Heart right ventricle (tissue), 16 donors: ENCODE measurements around the gene PLPPR1. TPM values are rescaled to one million over a fixed set of nuclear protein-coding genes. Genes with fewer than 3 reads are reported as not detected.

Experiments used
- ATAC-seq, 8 donors: fragments of 200-7000 bp; cut with Tn5 transposase; one replicate each; pipeline ENCODE4 v1.9.1; 2020; ENCODE audit warnings: mild to moderate bottlenecking in 8 of 8, moderate library complexity in 8 of 8, moderate number of reproducible peaks in 1 of 8
- DNase-seq, 2 donors: peaks; one replicate each; pipeline ENCODE4 v3.0.0-alpha.2; 2020
- H3K27ac ChIP-seq, 10 donors: fragments of 200-600 bp; sonication (generic) in 2 of 10; one replicate each; pipeline versions ENCODE4 v1.5.0 to v1.8.0; 2020 to 2022; ENCODE audit warnings: mild to moderate bottlenecking in 3 of 10
- H3K27me3 ChIP-seq, 7 donors: fragments of 200-600 bp; one replicate each; pipeline ENCODE4 v1.8.0; 2021 to 2022; ENCODE audit warnings: mild to moderate bottlenecking in 2 of 7
- H3K36me3 ChIP-seq, 9 donors: fragments of 200-600 bp; sonication (generic) in 1 of 9; one replicate each; pipeline versions ENCODE4 v1.5.0 to v1.8.0; 2020 to 2022; ENCODE audit warnings: mild to moderate bottlenecking in 2 of 9
- H3K4me1 ChIP-seq, 9 donors: fragments of 200-600 bp; sonication (generic) in 1 of 9; one replicate each; pipeline versions ENCODE4 v1.5.0 to v1.8.0; 2020 to 2022; ENCODE audit warnings: mild to moderate bottlenecking in 4 of 9
- H3K4me3 ChIP-seq, 10 donors: fragments of 200-600 bp; sonication (generic) in 2 of 10; one replicate each; pipeline versions ENCODE4 v1.5.0 to v1.8.0; 2020 to 2022; ENCODE audit warnings: mild to moderate bottlenecking in 7 of 10, moderate library complexity in 2 of 10
- H3K9me3 ChIP-seq, 11 donors: fragments of 200-600 bp in 10 of 11; sonication (generic) in 2 of 11; one replicate each; pipeline versions ENCODE4 v1.5.0 to v1.8.0; 2013 to 2022; ENCODE audit warnings: mild to moderate bottlenecking in 2 of 11, control low read depth in 1 of 11, moderate library complexity in 1 of 11
- CTCF ChIP-seq, 9 donors: fragments of 200-600 bp; sonication (generic) in 2 of 9; IDR thresholded peaks; one replicate each; pipeline versions ENCODE4 v1.5.0 to v1.8.0; 2021 to 2022; ENCODE audit warnings: antibody characterized with exemption in 9 of 9, mild to moderate bottlenecking in 5 of 9, moderate library complexity in 1 of 9
- WGBS, 2 donors: extraction: QIAGEN DNeasy Blood & Tissue Kit; methylation state at CpG; one replicate each; pipeline ENCODE4 v1.1.7; 2013; ENCODE audit warnings: inconsistent platforms in 1 of 2; 5-methylcytosine and 5-hydroxymethylcytosine counted together
- intact Hi-C, 10 donors: fragments of 100-400 bp; cut with DNase I; formaldehyde crosslinking; loops; one replicate each; pipeline versions ENCODE4 v1.11.1 to v1.14.2; 2022
- polyA plus RNA-seq, 2 donors: library from polyadenylated mRNA; stranded (reverse); fragments of 200-250 nt; gene quantifications; one replicate each; pipeline ENCODE4 v1.2.3, GENCODE V29; 2013
- total RNA-seq, 10 donors: library from RNA; stranded (reverse); fragmentation: NEBNext Ultra II Directional in 3 of 10; extraction: Animal tissue kit (Norgen Biotek cat#: 25700) in 3 of 10; gene quantifications; one replicate each; pipeline versions ENCODE4 v1.2.1 to v1.2.4, GENCODE V29; 2021 to 2023
- donor health status: Arrhythmogenic right ventricular cardiomyopathy.
- donor health status: ischemic (EF 13 %, LVEDD 7.1; RV severe dilation, severe dysfunction).
- donor health status: healthy with polysubstance abuse.
- donor health status: DM: no; HTN: yes; CAD: no.
- donor health status: DM: no; HTN: no; CAD: no.
- donor health status: ischemic (EF 25% LVEDD 6.9; RV normal size, moderate dysfunction).
- donor health status: ischemic (EF 25% LVEDD 5.7; RV mildly dilated, moderate dysfunction).
- donor health status: healthy.
- donor health status: DM: yes; HTN: yes; CAD: no.
- donor health status: Ischemic cardiomyopathy.
- donor health status: ischemic (EF 35%, LVEDD 5.7; RV mildly dilated, moderate dysfunction).
- donor health status: nonischemic (EF 11% LVEDD 7.7; RV severe dilation, severe dysfunction).
- donor health status: DM: yes; HTN: yes; CAD: no.
- donor health status: PGD.
- donor health status: ischemic (EF 29% LVEDD 5.4; RV normal size, mild dysfunction).
- donor health status: nonischemic (EF 23%, LVEDD 6.1; RV moderate dilation, normal function).

Gene PLPPR1
- total and polyA plus RNA-seq, 12 donors, result not detected

- no peak for ATAC-seq
- Histone ChIP-seq H3K27me3 (peaks cover 0 to 8% (median 0%) of the 10 kb centered on the region in 7 donors), H3K27ac (no peak overlapping the region), H3K9me3 (no peaks in the 10 kb centered on the region), H3K36me3 (no peaks in the 10 kb centered on the region), H3K4me3 (no peak overlapping the region), H3K4me1 (no peaks in the 10 kb centered on the region)
- intact Hi-C loops, result no loop called here
- 0 to 34% methylated on average over 1 of the region's 1 CpG for WGBS, 2 donors
- TF ChIP-seq CTCF (IDR thresholded peaks at IDR 0.05), result no peak
- DNase-seq, result no peak
These were observed 68.7 kb downstream of the PLPPR1 start for GRCh38 chr9:101097210-101097609.

- Histone ChIP-seq H3K9me3 (no peaks in the 10 kb centered on the region), H3K4me1 (no peaks in the 10 kb centered on the region), H3K27me3 (peaks cover 0 to 8% (median 0%) of the 10 kb centered on the region in 7 donors), H3K36me3 (no peaks in the 10 kb centered on the region), H3K4me3 (no peak overlapping the region), H3K27ac (no peak overlapping the region)
- no peak for TF ChIP-seq CTCF (IDR thresholded peaks at IDR 0.05)
- no peak for DNase-seq
- no peak for ATAC-seq
- intact Hi-C loops, result no loop called here
These were observed 69.9 kb downstream of the PLPPR1 start for GRCh38 chr9:101098392-101098791.

- Histone ChIP-seq H3K4me3 (no peak overlapping the region), H3K4me1 (peaks cover 0 to 11% (median 0%) of the 10 kb centered on the region in 9 donors), H3K27ac (no peak overlapping the region), H3K9me3 (no peaks in the 10 kb centered on the region), H3K27me3 (peaks cover 0 to 7% (median 0%) of the 10 kb centered on the region in 7 donors), H3K36me3 (no peaks in the 10 kb centered on the region)
- ATAC-seq (no peak), DNase-seq (no peak)
- intact Hi-C loops, result loop anchor here in 2 of 10 donors (10.0 kb wide), 2 partner anchors 120 to 200 kb away; no protein-coding TSS in a partner anchor
- TF ChIP-seq CTCF (IDR thresholded peaks at IDR 0.05), result no peak
- 58 to 70% methylated on average over 2 of the region's 2 CpGs for WGBS, 2 donors
These were observed 85.8 kb downstream of the PLPPR1 start for GRCh38 chr9:101114317-101114716.

GRCh38 chr9:101115102-101115501 is 86.6 kb downstream of the PLPPR1 start:
- intact Hi-C loops, result loop anchor here in 8 of 10 donors (1.0 to 10.0 kb wide), 7 partner anchors 35 to 513 kb away; no protein-coding TSS in a partner anchor

More at GRCh38 chr9:101115102-101115501, 86.6 kb downstream of the PLPPR1 start:
- no peak for TF ChIP-seq CTCF (IDR thresholded peaks at IDR 0.05)
- H3K9me3 ChIP-seq, result no peaks in the 10 kb centered on the region
- DNase-seq (no peak), ATAC-seq (no peak)
- no peaks in the 10 kb centered on the region for H3K36me3 ChIP-seq
- H3K27me3 ChIP-seq, result peaks cover 0 to 7% (median 0%) of the 10 kb centered on the region in 7 donors
- 54 to 63% methylated on average over 4 of the region's 4 CpGs for WGBS, 2 donors
- no peak overlapping the region for H3K27ac ChIP-seq
- H3K4me1 ChIP-seq, result peaks cover 0 to 11% (median 0%) of the 10 kb centered on the region in 9 donors
- no peak overlapping the region for H3K4me3 ChIP-seq
